ENCODE results near the gene EMP2. TPM values are rescaled to one million over a fixed set of nuclear protein-coding genes. Genes with fewer than 3 reads are reported as not detected.
A peak's percentile ranks its signal among the peaks of the same experiment; 100 is the strongest.
"Not testable (repeated sequence)": the region's sequence is repeated elsewhere in the genome, so short reads cannot be mapped to it uniquely, and the experiment has no call there.

The EMP2 gene
- polyA plus RNA-seq, result 10 to 100 TPM; 14.0 to 52.4 (median 23.5) TPM

- 1% methylated on average over 82 to 91 of the region's 91 CpGs for WGBS, 3 donors
- H3K27ac ChIP-seq (ENCODE audit: low read depth, low read length), result peak within 1 kb of the TSS; percentile 49
Observed at GRCh38 chr16:10579965-10580882, at the start of gene EMP2. Gene EMP2 (minus strand): TSS chr16:10580598. CDS start chr16:10547617, 32,981 bp downstream.

- 58 to 83% (median 78%) methylated on average over 6 of the region's 6 CpGs for WGBS, 3 donors
- no peak overlapping the region for H3K27ac ChIP-seq (ENCODE audit: low read depth, low read length)
Observed at GRCh38 chr16:10629592-10629963, 49.2 kb upstream of the EMP2 start.

GRCh38 chr16:10625595-10626357 is 45.4 kb upstream of the EMP2 start:
- WGBS, 3 donors, result 76 to 83% (median 81%) methylated on average over 12 of the region's 12 CpGs
- no peak overlapping the region for H3K27ac ChIP-seq (ENCODE audit: low read depth, low read length)

- 81 to 97% (median 89%) methylated on average over 6 of the region's 6 CpGs for WGBS, 3 donors
Observed at GRCh38 chr16:10624527-10624926, 44.1 kb upstream of the EMP2 start.

GRCh38 chr16:10623059-10623458 is 42.7 kb upstream of the EMP2 start:
- WGBS, 3 donors, result 80 to 92% (median 86%) methylated on average over 3 of the region's 3 CpGs

More at GRCh38 chr16:10624527-10624926, 44.1 kb upstream of the EMP2 start:
- no peak overlapping the region for H3K27ac ChIP-seq (ENCODE audit: low read depth, low read length)

GRCh38 chr16:10622036-10622921 is 41.9 kb upstream of the EMP2 start:
- no peak overlapping the region for H3K27ac ChIP-seq (ENCODE audit: low read depth, low read length)
- WGBS, 3 donors, result 71 to 84% (median 83%) methylated on average over 18 to 19 of the region's 19 CpGs

More at GRCh38 chr16:10623059-10623458, 42.7 kb upstream of the EMP2 start:
- no peak overlapping the region for H3K27ac ChIP-seq (ENCODE audit: low read depth, low read length)

- H3K27ac ChIP-seq (ENCODE audit: low read depth, low read length), result not testable (repeated sequence)
- 89 to 93% (median 92%) methylated on average over 7 of the region's 7 CpGs for WGBS, 3 donors
Observed at GRCh38 chr16:10621216-10621949, 41.0 kb upstream of the EMP2 start.

- 81 to 90% (median 86%) methylated on average over 6 of the region's 6 CpGs for WGBS, 3 donors
- H3K27ac ChIP-seq (ENCODE audit: low read depth, low read length), result no peak overlapping the region
Observed at GRCh38 chr16:10620120-10620519, 39.7 kb upstream of the EMP2 start.

- no peak overlapping the region for H3K27ac ChIP-seq (ENCODE audit: low read depth, low read length)
- 30 to 39% (median 33%) methylated on average over 25 of the region's 25 CpGs for WGBS, 3 donors
Observed at GRCh38 chr16:10619271-10619849, 39.0 kb upstream of the EMP2 start.

GRCh38 chr16:10618710-10619209 is 38.4 kb upstream of the EMP2 start:
- WGBS, 3 donors, result 60 to 76% (median 67%) methylated on average over 13 of the region's 13 CpGs
- no peak overlapping the region for H3K27ac ChIP-seq (ENCODE audit: low read depth, low read length)

- WGBS, 3 donors, result 72 to 80% (median 79%) methylated on average over 12 of the region's 12 CpGs
- H3K27ac ChIP-seq (ENCODE audit: low read depth, low read length), result no peak overlapping the region
Observed at GRCh38 chr16:10617662-10618420, 37.4 kb upstream of the EMP2 start.

GRCh38 chr16:10616756-10617640 is 36.6 kb upstream of the EMP2 start:
- H3K27ac ChIP-seq (ENCODE audit: low read depth, low read length), result no peak overlapping the region
- WGBS, 3 donors, result 44 to 50% (median 47%) methylated on average over 12 to 14 of the region's 14 CpGs

GRCh38 chr16:10616419-10616755 is 36.0 kb upstream of the EMP2 start:
- H3K27ac ChIP-seq (ENCODE audit: low read depth, low read length), result no peak overlapping the region

GRCh38 chr16:10614685-10615084 is 34.3 kb upstream of the EMP2 start:
- no peak overlapping the region for H3K27ac ChIP-seq (ENCODE audit: low read depth, low read length)

More at GRCh38 chr16:10616419-10616755, 36.0 kb upstream of the EMP2 start:
- 68 to 71% (median 70%) methylated on average over 6 of the region's 6 CpGs for WGBS, 3 donors

- no peak overlapping the region for H3K27ac ChIP-seq (ENCODE audit: low read depth, low read length)
- WGBS, 3 donors, result 72 to 87% (median 79%) methylated on average over 6 of the region's 6 CpGs
Observed at GRCh38 chr16:10613785-10614485, 33.5 kb upstream of the EMP2 start.
